ENCODE measurements around the gene STOML2.
A peak's percentile ranks its signal among the peaks of the same experiment; 100 is the strongest.

The STOML2 gene

DNA sequence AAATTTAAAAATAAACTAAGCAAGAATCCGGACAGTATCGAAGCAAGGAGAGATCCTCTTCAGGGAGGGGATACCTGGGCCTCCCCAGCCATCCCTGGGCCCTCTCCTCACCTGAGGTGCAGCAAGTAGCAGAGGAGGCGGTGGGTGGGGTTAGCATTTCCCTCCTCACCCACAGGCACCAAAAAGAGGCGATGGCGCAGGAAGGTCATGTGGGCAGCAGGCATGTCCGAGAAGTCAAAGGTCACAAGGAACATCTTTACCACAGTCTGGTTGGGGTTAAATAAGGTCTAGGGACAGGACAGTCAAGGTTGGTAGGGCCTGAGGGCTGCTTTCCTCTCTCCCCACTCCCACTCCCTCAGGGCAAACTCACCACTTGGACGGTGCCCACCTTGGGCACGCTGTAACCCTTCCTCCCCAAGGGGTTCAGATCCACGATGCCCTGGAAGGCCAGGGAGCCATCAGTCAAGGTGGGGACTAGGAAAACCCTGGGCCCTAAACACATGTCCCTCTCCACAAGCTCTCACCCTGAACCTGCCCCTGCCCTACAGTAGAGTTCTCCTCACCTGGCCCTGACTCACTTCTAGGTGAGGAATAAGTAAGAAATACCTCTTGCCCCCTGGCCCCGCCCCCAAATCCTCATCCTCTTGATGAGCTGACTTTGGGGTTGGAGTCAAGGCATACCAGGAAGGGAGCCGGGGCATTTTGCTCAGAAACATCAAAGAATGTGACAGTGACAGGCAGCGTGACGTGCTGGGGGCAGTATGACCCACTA is 2.8 kb upstream of the STOML2 start:
- H3K27me3 ChIP-seq (ENCODE audit: control insufficient read depth, insufficient read depth, low read length), result no peaks in the 10 kb centered on the region
- H3K9ac ChIP-seq (ENCODE audit: low read depth, low read length), result no peak overlapping the region
- peaks cover 42% of the 10 kb centered on the region for H3K36me3 ChIP-seq (ENCODE audit: control insufficient read depth, insufficient read depth, low read length)
- peaks cover 15% of the 10 kb centered on the region for H3K4me1 ChIP-seq (ENCODE audit: control insufficient read depth, insufficient read depth, low read length)
- no peak overlapping the region for H3K27ac ChIP-seq (ENCODE audit: low read depth, low read length)
- no peak overlapping the region for H3K4me3 ChIP-seq (ENCODE audit: low read depth, low read length)
- no peaks in the 10 kb centered on the region for H3K9me3 ChIP-seq (ENCODE audit: control insufficient read depth, insufficient read depth, low read length)

DNA sequence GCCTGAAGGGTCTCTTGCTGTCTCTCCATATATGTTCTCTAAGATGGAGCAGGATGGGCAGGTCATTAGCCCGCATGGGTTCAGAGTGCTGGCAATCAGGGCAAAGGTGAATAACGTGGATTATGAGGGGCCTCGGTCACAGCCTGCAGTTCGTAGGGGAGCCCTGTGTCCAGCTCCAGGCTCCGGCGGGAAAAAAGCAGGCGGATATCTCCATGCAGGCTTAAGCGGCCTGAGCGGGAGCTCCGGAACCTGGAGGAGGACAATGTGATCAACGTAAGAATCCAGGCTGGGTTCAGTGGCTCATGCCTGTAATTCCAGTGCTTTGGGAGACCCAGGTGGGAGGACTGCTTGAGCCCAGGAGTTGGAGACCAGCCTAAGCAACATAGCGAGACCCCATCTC is 2.2 kb upstream of the STOML2 start:
- Histone ChIP-seq H3K9me3 (ENCODE audit: control insufficient read depth, insufficient read depth, low read length) (no peaks in the 10 kb centered on the region), H3K27ac (ENCODE audit: low read depth, low read length) (no peak overlapping the region), H3K4me3 (ENCODE audit: low read depth, low read length) (no peak overlapping the region), H3K4me1 (ENCODE audit: control insufficient read depth, insufficient read depth, low read length) (peaks cover 13% of the 10 kb centered on the region), H3K9ac (ENCODE audit: low read depth, low read length) (no peak overlapping the region), H3K36me3 (ENCODE audit: control insufficient read depth, insufficient read depth, low read length) (peaks cover 49% of the 10 kb centered on the region), H3K27me3 (ENCODE audit: control insufficient read depth, insufficient read depth, low read length) (no peaks in the 10 kb centered on the region)

- H3K27ac ChIP-seq (ENCODE audit: low read depth, low read length), result peak overlapping the region; percentile 99
- H3K9ac ChIP-seq (ENCODE audit: low read depth, low read length), result no peak overlapping the region
- no peak overlapping the region for H3K4me3 ChIP-seq (ENCODE audit: low read depth, low read length)
- H3K4me1 ChIP-seq (ENCODE audit: control insufficient read depth, insufficient read depth, low read length), result peaks cover 13% of the 10 kb centered on the region
- no peaks in the 10 kb centered on the region for H3K27me3 ChIP-seq (ENCODE audit: control insufficient read depth, insufficient read depth, low read length)
- H3K9me3 ChIP-seq (ENCODE audit: control insufficient read depth, insufficient read depth, low read length), result no peaks in the 10 kb centered on the region
- H3K36me3 ChIP-seq (ENCODE audit: control insufficient read depth, insufficient read depth, low read length), result peaks cover 54% of the 10 kb centered on the region
Observed at GRCh38 chr9:35104586-35104985, 1.7 kb upstream of the STOML2 start.

- H3K4me1 ChIP-seq (ENCODE audit: control insufficient read depth, insufficient read depth, low read length), result peaks cover 13% of the 10 kb centered on the region
- peak overlapping the region; percentile 99 for H3K27ac ChIP-seq (ENCODE audit: low read depth, low read length)
- no peaks in the 10 kb centered on the region for H3K27me3 ChIP-seq (ENCODE audit: control insufficient read depth, insufficient read depth, low read length)
- H3K9ac ChIP-seq (ENCODE audit: low read depth, low read length), result peak overlapping the region; percentile 60
- H3K36me3 ChIP-seq (ENCODE audit: control insufficient read depth, insufficient read depth, low read length), result peaks cover 59% of the 10 kb centered on the region
- H3K4me3 ChIP-seq (ENCODE audit: low read depth, low read length), result peak overlapping the region; percentile 91
- H3K9me3 ChIP-seq (ENCODE audit: control insufficient read depth, insufficient read depth, low read length), result no peaks in the 10 kb centered on the region
Observed at GRCh38 chr9:35103660-35104191, 795 bp upstream of the STOML2 start.

DNA sequence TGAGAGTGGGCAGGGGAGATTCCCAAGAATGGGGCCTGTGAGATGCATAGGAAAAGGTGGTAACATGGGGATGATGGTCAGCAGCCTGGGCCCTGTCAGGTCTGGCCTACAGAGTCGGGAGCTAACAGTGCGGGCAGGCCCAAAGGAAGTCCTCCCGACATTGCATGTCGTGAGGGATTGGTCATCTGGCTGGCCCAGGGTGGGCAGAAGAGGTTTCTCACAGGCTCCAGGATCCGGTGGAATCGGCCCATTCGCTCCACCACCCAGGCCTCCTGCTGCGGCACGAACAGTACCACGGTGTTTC is 514 bp downstream of the STOML2 start:
- Histone ChIP-seq H3K27ac (ENCODE audit: low read depth, low read length) (peak overlapping the region; percentile 99), H3K4me3 (ENCODE audit: low read depth, low read length) (peak overlapping the region; percentile 91), H3K9me3 (ENCODE audit: control insufficient read depth, insufficient read depth, low read length) (no peaks in the 10 kb centered on the region), H3K4me1 (ENCODE audit: control insufficient read depth, insufficient read depth, low read length) (peaks cover 13% of the 10 kb centered on the region), H3K27me3 (ENCODE audit: control insufficient read depth, insufficient read depth, low read length) (no peaks in the 10 kb centered on the region), H3K36me3 (ENCODE audit: control insufficient read depth, insufficient read depth, low read length) (peaks cover 53% of the 10 kb centered on the region), H3K9ac (ENCODE audit: low read depth, low read length) (peak overlapping the region; percentile 87)

DNA sequence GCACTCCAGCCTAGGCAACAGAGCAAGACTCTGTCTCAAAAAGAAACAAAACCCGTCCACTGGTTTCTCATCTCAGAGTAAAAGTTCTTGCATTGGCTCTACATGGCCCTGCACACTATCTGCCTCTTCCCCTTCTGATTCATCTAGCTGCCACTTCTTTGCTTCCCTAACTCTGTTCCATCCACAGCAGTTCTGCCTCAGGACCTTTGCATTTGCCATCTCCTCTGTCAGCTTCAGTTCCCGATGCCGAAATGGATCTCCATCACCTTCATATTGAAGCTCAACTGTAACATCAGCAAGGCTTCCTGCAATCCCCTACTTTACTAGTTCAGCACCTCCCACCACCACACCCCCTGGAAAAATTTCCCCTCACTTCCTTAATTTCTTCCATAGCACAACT is 5.4 kb downstream of the STOML2 start:
- peaks cover 46% of the 10 kb centered on the region for H3K36me3 ChIP-seq (ENCODE audit: control insufficient read depth, insufficient read depth, low read length)
- no peaks in the 10 kb centered on the region for H3K9me3 ChIP-seq (ENCODE audit: control insufficient read depth, insufficient read depth, low read length)
- peaks cover 8% of the 10 kb centered on the region; the same call in 1 of the 2 replicates for H3K4me1 ChIP-seq (ENCODE audit: control insufficient read depth, insufficient read depth, low read length)

DNA sequence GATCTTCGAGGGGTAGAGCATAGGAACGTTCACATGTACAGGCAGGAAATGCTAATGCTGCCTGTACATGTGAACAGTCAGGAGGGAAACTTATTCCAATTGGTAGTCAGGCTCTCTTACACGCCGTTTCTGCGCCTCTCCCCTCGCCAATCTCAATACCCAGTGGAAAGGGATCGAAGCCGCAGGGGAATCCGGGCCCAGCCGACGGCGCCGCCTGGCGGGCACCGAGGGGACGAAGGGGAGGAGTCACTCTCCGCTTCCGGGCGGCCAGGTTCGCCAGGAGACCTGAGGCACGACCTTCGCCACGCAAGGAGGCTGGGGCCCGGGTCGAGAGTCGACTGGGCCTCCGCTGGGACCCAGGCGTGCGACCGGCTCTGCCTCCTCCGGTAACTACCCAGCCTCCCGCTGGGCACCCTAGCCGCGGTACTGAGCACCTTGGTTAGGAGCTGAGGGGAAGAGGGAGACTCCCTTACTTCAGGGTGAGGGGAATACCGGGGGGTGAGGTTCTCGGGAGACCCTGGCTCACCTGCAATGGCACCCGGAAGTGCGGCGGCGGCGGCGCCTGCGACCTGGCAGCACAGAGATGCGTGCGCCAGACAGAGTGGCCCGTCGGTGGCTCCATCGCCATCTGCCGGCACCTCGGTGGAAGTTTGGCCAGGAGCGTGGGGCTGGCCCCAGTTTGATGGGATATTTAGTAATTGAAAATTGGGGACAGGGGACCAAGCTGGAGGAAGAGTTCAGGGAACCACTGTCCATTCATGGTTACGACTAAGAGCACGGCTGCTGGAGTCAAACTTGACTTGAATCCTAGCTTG is 6.7 kb downstream of the STOML2 start, which contains the start of gene PIGO:
PIGO (minus strand) TSS at position 557 of the 815 bp plus-strand sequence. CDS start 1,026 bp downstream, outside the sequence.
- peaks cover 49% of the 10 kb centered on the region for H3K36me3 ChIP-seq (ENCODE audit: control insufficient read depth, insufficient read depth, low read length)

More for the DNA sequence above, 5.4 kb downstream of the STOML2 start:
- H3K27me3 ChIP-seq (ENCODE audit: control insufficient read depth, insufficient read depth, low read length), result no peaks in the 10 kb centered on the region
- H3K4me3 ChIP-seq (ENCODE audit: low read depth, low read length), result no peak overlapping the region
- no peak overlapping the region for H3K27ac ChIP-seq (ENCODE audit: low read depth, low read length)
- H3K9ac ChIP-seq (ENCODE audit: low read depth, low read length), result no peak overlapping the region

DNA sequence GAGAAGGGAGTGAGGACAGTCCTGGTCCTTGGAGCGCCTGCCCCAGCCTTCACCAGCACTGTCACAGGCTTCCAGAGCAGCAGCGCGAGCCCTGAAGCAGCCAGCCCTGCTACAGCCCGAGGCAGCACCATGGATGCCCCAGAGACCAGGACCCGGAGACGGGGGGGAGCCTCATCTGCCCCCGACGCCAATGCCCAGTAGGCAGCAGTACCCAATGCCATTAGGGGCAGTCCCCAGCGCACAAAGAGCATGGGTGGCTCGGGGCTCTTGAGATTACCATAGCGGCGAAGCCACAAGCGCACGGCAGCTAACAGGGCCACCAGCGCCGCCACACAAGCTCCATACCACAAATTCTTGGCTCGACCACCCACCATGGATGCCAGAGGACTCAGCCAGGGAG is 11.4 kb downstream of the STOML2 start:
- H3K27me3 ChIP-seq (ENCODE audit: control insufficient read depth, insufficient read depth, low read length), result no peaks in the 10 kb centered on the region
- H3K27ac ChIP-seq (ENCODE audit: low read depth, low read length), result no peak overlapping the region
- no peaks in the 10 kb centered on the region for H3K9me3 ChIP-seq (ENCODE audit: control insufficient read depth, insufficient read depth, low read length)
- no peaks in the 10 kb centered on the region for H3K4me1 ChIP-seq (ENCODE audit: control insufficient read depth, insufficient read depth, low read length)
- H3K4me3 ChIP-seq (ENCODE audit: low read depth, low read length), result no peak overlapping the region
- H3K9ac ChIP-seq (ENCODE audit: low read depth, low read length), result no peak overlapping the region
- peaks cover 67% of the 10 kb centered on the region for H3K36me3 ChIP-seq (ENCODE audit: control insufficient read depth, insufficient read depth, low read length)

More for the DNA sequence above, 6.7 kb downstream of the STOML2 start, which contains the start of gene PIGO:
- H3K27ac ChIP-seq (ENCODE audit: low read depth, low read length), result peak within 1 kb of the TSS; percentile 100
- H3K9me3 ChIP-seq (ENCODE audit: control insufficient read depth, insufficient read depth, low read length), result no peaks in the 10 kb centered on the region
- H3K4me3 ChIP-seq (ENCODE audit: low read depth, low read length), result peak within 1 kb of the TSS; percentile 88
- peak within 1 kb of the TSS; percentile 96 for H3K9ac ChIP-seq (ENCODE audit: low read depth, low read length)
- no peaks in the 10 kb centered on the region for H3K4me1 ChIP-seq (ENCODE audit: control insufficient read depth, insufficient read depth, low read length)
- no peaks in the 10 kb centered on the region for H3K27me3 ChIP-seq (ENCODE audit: control insufficient read depth, insufficient read depth, low read length)

DNA sequence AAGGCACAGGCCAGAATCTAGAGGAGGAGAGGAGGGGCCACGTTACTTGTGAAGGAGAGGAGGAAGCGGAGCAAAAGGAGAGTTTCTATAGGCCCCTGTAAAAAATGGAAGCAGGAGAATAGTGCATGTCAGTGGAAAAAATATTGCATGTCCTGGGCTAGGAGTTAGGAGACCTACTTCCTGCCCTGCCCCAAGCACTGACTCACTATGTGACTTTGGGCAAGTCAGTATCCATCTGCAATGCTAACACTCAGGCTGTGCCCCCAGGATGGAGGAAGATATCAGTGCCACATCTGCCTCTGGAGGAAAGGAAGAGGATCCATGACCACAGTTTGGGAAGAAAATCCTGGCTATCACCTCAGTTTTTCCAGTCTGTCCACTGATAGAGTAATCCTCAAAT is 13.5 kb downstream of the STOML2 start:
- no peaks in the 10 kb centered on the region for H3K9me3 ChIP-seq (ENCODE audit: control insufficient read depth, insufficient read depth, low read length)
- no peaks in the 10 kb centered on the region for H3K27me3 ChIP-seq (ENCODE audit: control insufficient read depth, insufficient read depth, low read length)
- peaks cover 67% of the 10 kb centered on the region for H3K36me3 ChIP-seq (ENCODE audit: control insufficient read depth, insufficient read depth, low read length)

DNA sequence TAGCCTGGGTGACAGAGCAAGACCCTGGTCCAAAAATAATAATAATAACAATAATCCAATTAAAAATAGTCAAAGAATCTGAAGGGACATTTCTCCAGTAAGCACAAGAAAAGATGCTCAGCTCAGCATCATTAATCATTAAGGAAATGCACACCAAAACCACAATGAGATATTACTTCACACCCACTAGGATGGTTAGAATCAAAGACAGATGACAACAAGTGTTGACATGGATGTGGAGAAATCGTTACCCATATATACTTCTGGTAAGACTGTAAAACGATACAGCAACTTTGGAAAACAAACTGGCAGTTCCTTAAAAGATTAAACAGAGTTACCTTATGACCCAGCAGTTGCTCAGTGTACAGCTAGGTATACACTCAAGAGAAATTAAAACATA is 17.9 kb downstream of the STOML2 start:
- Histone ChIP-seq H3K4me3 (ENCODE audit: low read depth, low read length) (no peak overlapping the region), H3K4me1 (ENCODE audit: control insufficient read depth, insufficient read depth, low read length) (no peaks in the 10 kb centered on the region), H3K9ac (ENCODE audit: low read depth, low read length) (no peak overlapping the region), H3K9me3 (ENCODE audit: control insufficient read depth, insufficient read depth, low read length) (no peaks in the 10 kb centered on the region), H3K27ac (ENCODE audit: low read depth, low read length) (no peak overlapping the region), H3K27me3 (ENCODE audit: control insufficient read depth, insufficient read depth, low read length) (no peaks in the 10 kb centered on the region), H3K36me3 (ENCODE audit: control insufficient read depth, insufficient read depth, low read length) (peaks cover 27% of the 10 kb centered on the region)

More for the DNA sequence above, 13.5 kb downstream of the STOML2 start:
- Histone ChIP-seq H3K27ac (ENCODE audit: low read depth, low read length) (no peak overlapping the region), H3K4me1 (ENCODE audit: control insufficient read depth, insufficient read depth, low read length) (no peaks in the 10 kb centered on the region), H3K4me3 (ENCODE audit: low read depth, low read length) (no peak overlapping the region), H3K9ac (ENCODE audit: low read depth, low read length) (no peak overlapping the region)
